ENCODE data around the gene HSPB6.
"Not testable (repeated sequence)": the region's sequence is repeated elsewhere in the genome, so short reads cannot be mapped to it uniquely, and the experiment has no call there.

HSPB6 gene, protein sequence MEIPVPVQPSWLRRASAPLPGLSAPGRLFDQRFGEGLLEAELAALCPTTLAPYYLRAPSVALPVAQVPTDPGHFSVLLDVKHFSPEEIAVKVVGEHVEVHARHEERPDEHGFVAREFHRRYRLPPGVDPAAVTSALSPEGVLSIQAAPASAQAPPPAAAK

GRCh38 chr19:35756377-35757230 is at the start of gene HSPB6:
HSPB6 (minus strand) TSS chr19:35757029; CDS start chr19:35757008, 21 bp downstream.
- no peak for DNase-seq (ENCODE audit: low read depth)

DNA sequence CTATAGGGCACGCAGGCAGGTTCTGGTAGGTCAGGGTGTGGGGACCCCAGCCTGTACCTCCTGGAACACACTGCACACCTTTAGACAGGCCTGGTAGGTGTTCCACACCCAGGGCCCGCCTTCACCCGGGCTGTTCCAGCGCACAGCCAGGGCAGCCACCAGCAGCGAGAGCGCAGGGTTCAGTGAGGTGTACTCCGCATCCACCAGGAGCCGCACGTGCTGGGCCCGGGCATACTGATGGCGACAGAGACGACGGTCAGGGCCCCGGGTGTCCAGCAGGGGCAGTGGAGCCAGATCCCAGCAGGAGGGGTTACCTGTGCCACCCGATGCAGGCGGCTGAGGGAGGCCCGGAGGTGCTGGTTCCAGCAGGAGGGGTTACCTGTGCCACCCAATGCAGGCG is 49.8 kb upstream of the HSPB6 start:
- no peak for DNase-seq (ENCODE audit: low read depth)

- no peak for DNase-seq (ENCODE audit: low read depth)
These were observed 48.8 kb upstream of the HSPB6 start for GRCh38 chr19:35805526-35806102.

GRCh38 chr19:35801828-35802227 is 45.0 kb upstream of the HSPB6 start:
- DNase-seq (ENCODE audit: low read depth), result no peak

DNA sequence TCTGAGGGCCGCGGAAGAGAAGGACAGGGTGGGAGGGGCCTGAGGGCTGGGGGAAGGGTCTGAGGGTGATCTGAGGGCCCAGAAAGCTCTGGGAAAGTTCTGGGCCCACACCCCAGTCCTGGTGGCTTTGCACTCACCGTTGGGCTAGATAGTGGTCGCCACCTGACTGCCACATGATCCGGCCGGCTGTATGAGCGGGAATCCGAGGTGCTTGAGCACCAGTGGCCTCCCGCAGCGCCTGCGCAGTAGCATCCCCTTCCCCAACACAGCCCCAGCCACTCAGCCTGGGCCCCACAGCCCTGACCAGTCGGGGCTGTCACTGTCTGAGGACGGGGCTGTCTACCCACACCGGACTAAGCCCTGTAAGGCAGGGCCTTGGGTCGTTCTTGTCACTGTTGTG is 40.8 kb upstream of the HSPB6 start:
- no peak for DNase-seq (ENCODE audit: low read depth)

GRCh38 chr19:35796645-35797542 is 40.1 kb upstream of the HSPB6 start:
- no peak for DNase-seq (ENCODE audit: low read depth)

GRCh38 chr19:35795564-35795963 is 38.7 kb upstream of the HSPB6 start:
- DNase-seq (ENCODE audit: low read depth), result not testable (repeated sequence)

- DNase-seq (ENCODE audit: low read depth), result peak; percentile 49
These were observed 36.7 kb upstream of the HSPB6 start for GRCh38 chr19:35793381-35794165.

DNA sequence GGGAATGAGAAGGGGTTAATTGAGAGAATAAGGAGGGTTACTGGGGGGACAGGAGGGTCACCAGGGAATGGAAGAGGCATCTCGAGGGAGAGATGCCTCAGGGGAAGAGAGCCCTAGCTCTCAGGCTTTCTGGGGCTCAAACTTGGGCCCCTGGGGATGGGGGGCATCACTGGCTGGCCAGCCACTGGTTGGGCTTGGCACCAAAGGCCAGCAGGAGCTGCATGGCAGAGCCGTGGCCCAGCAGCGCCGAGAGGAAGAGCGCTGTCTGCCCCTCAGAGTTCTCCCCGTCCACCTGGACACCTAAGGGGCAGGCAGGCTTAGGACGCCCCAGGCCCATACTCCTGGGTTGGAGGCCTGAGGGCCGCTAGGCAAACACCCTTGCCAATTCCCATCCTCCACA is 36.1 kb upstream of the HSPB6 start:
- DNase-seq (ENCODE audit: low read depth), result no peak

GRCh38 chr19:35792312-35792711 is 35.5 kb upstream of the HSPB6 start:
- DNase-seq (ENCODE audit: low read depth), result no peak

- DNase-seq (ENCODE audit: low read depth), result no peak
These were observed 35.0 kb upstream of the HSPB6 start for GRCh38 chr19:35791814-35792279.

DNA sequence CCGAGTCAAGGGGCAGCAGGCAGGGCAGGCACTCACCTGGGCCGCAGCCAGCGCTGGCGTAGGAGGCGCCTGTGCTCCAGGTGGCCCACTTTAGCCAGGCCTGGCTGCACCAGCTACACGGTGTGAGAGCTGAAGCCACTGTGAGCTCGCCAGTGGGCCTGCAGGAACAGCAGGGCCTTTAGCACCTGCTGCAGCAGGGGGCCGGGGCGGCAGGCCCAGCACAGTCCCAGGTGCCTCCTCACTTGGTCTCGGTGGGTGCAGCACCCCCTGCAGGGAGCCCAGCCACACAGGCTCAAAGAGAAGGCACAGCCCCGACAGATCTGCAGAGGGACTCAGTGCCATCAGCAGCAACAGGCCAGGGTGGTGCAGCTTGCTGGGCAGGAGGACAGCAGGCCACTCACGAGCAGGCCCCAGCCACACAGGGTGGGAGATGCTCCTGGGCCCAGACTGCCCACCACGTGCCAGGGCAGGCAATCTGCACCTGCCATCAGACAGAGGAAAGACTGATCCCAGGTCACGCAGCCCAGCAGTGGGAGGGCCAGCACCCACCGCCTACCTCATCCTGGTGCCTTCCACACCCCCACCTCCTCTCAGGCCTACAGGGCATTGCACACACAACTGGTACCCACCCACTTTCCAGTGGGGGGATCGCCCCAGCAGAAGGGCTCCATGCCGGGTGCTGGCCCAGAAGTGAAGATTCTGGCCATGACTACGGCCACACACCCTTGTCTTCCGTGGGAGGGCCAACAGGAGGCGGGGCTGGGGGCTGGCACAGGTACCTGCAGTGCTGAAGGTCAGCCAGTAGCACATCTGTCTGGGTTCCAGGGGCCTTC is 34.4 kb upstream of the HSPB6 start:
- DNase-seq (ENCODE audit: low read depth), result no peak

- no peak for DNase-seq (ENCODE audit: low read depth)
These were observed 33.4 kb upstream of the HSPB6 start for GRCh38 chr19:35789978-35790944.

GRCh38 chr19:35789195-35789977 is 32.6 kb upstream of the HSPB6 start:
- no peak for DNase-seq (ENCODE audit: low read depth)

- DNase-seq (ENCODE audit: low read depth), result no peak
These were observed 31.6 kb upstream of the HSPB6 start for GRCh38 chr19:35788205-35788960.

- no peak for DNase-seq (ENCODE audit: low read depth)
These were observed 30.5 kb upstream of the HSPB6 start for GRCh38 chr19:35787227-35787799.
